ENCODE measurements around the gene PCGF1. TPM values are rescaled to one million over a fixed set of nuclear protein-coding genes. Genes with fewer than 3 reads are reported as not detected.
"Not testable (repeated sequence)": the region's sequence is repeated elsewhere in the genome, so short reads cannot be mapped to it uniquely, and the experiment has no call there.

PCGF1 gene
- total and polyA plus RNA-seq, 2 of the 8 experiments (the other 6 are each of a cell fraction or from before 2014, with no cell fraction given), result 10.0 to 23.7 TPM

DNA sequence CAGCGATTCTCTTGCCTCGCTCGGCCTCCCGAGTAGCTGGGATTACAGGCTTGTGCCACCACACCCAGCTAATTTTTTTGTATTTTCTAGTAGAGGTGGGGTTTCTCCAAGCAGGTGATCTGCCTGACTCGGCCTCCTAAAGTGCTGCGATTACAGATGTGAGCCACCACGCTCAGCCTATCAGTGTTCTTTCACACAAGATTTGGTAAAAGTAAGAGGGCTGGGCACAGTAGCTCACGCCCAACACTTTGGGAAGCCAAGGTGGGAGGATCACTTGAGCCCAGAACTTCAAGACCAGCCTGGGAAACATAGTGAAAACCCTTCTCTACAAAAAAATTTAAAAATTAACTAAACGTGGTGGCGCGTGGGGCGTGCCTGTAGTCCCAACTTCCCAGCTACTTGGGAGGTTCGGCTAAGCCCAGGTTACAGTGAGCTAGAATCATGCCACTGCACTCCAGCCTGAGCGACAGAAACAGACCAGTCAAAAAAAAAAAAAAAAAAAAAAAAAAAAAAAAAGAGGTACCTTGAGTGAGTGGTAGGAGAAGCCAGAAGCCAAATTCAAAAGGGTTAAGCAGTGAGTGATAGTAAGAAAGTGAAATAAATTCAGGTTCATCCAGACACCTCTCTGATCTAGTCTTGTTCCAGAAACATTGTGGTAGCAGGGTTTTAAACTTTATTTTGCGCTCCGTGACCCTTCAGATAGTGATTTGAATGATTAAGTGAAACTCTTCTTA, 36.0 kb downstream of the PCGF1 start (continued):
- no peak for TF ChIP-seq RXRA (IDR thresholded peaks at IDR 0.05; ENCODE audit: insufficient read depth, low read depth, low read length)
- no peak for TF ChIP-seq NRF1 (IDR thresholded peaks at IDR 0.05; ENCODE audit: low read depth, low read length)
- TF ChIP-seq HDAC2 (IDR thresholded peaks at IDR 0.05; ENCODE audit: borderline replicate concordance in 1 of 2, low read depth in 2 of 2, low read length in 2 of 2), result no peak
- TF ChIP-seq SRF (IDR thresholded peaks at IDR 0.05; ENCODE audit: low read depth, low read length), result no peak
- no peak for TF ChIP-seq KDM5A (IDR thresholded peaks at IDR 0.05; ENCODE audit: low read length)
- no peak for TF ChIP-seq SP4 (IDR thresholded peaks at IDR 0.05; ENCODE audit: low read length)
- TF ChIP-seq EP300 (IDR thresholded peaks at IDR 0.05; ENCODE audit: borderline replicate concordance in 1 of 2, low read depth in 2 of 2, low read length in 2 of 2), result no peak

DNA sequence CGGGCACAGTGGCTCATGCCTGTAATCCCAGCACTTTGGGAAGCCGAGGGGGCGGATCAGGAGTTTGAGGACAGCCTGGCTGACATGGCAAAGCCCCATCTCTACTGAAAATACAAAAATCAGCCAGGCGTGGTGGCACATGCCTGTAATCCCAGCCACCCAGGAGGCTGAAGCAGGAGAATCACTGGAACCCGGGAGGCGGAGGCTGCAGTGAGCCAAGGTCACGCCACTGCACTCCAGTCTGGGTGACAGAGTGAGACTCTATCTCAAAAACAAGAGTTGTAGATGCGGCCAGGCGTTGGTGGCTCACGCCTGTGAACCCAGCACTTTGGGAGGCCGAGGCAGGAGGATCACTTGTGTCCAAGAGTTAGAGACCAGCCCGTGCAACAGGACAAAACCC, 36.8 kb downstream of the PCGF1 start:
- not testable (repeated sequence) for H4K20me1 ChIP-seq (replicated peaks in 1 of 2; ENCODE audit: control insufficient read depth in 1 of 2, insufficient read depth in 2 of 2, low read length in 2 of 2); H3K27ac ChIP-seq (ENCODE audit: low read depth, low read length); H3K79me2 ChIP-seq (ENCODE audit: control insufficient read depth in 1 of 2, insufficient read depth in 2 of 2, low read length in 2 of 2); H3K4me1 ChIP-seq (replicated peaks in 1 of 4; ENCODE audit: control insufficient read depth in 3 of 4, insufficient read depth in 4 of 4, low read length in 3 of 4); H3K56ac ChIP-seq (replicated peaks; ENCODE audit: insufficient read length, low read depth, low read length); H2BK20ac ChIP-seq (ENCODE audit: low read length); H2BK5ac ChIP-seq (ENCODE audit: low read depth, low read length); H3K18ac ChIP-seq (ENCODE audit: extremely low read depth, low read length); H4K91ac ChIP-seq (replicated peaks; ENCODE audit: insufficient read length, low read length); H3K23ac ChIP-seq (ENCODE audit: insufficient read length); H3K4me3 ChIP-seq (ENCODE audit: extremely low read depth in 1 of 4, insufficient read depth in 2 of 4, low read depth in 3 of 4, low read length in 4 of 4); H3K4ac ChIP-seq (replicated peaks; ENCODE audit: insufficient read length, low read depth, low read length); FAIRE-seq; DNase-seq (ENCODE audit: low read depth in 1 of 2, low spot score in 2 of 2); H3K27me3 ChIP-seq (replicated peaks in 1 of 4; ENCODE audit: control insufficient read depth in 3 of 4, extremely low read depth in 1 of 4, insufficient read depth in 3 of 4, low read length in 3 of 4); H3K36me3 ChIP-seq (ENCODE audit: control insufficient read depth in 2 of 4, insufficient read depth in 4 of 4, low read length in 3 of 4); H3K9ac ChIP-seq (replicated peaks in 1 of 4; ENCODE audit: extremely low read depth in 1 of 4, low read depth in 3 of 4, low read length in 3 of 4); H2BK120ac ChIP-seq (replicated peaks; ENCODE audit: low read depth, low read length); H2AFZ ChIP-seq (ENCODE audit: low read length); H3K14ac ChIP-seq (ENCODE audit: insufficient read length); H3K79me1 ChIP-seq (ENCODE audit: low read depth, low read length); H2BK15ac ChIP-seq (ENCODE audit: low read length); H3K9me3 ChIP-seq (ENCODE audit: insufficient read depth in 2 of 2, low read depth in 1 of 2, low read length in 1 of 2); H2BK12ac ChIP-seq (ENCODE audit: low read depth, low read length); H4K5ac ChIP-seq (ENCODE audit: insufficient read length, low read depth, low read length); H2AK5ac ChIP-seq (ENCODE audit: low read depth, low read length); H3K4me2 ChIP-seq (ENCODE audit: insufficient read depth in 1 of 2, low read depth in 2 of 2, low read length in 2 of 2); H4K8ac ChIP-seq (ENCODE audit: extremely low read depth, insufficient read depth, low read length)
- CTCF ChIA-PET (ENCODE audit: partially characterized antibody), result interaction anchor here (4.7 kb wide), 1 partner anchor 12 kb away, joined by 35 read pairs; the partner anchor contains the start of genes CCDC142 and TTC31
- POLR2A ChIA-PET (ENCODE audit: partially characterized antibody), result interaction anchor here (1.0 to 5.2 kb wide), 3 partner anchors 11 to 83 kb away, joined by 3 to 89 read pairs (median 43); partner anchors contain the start of genes CCDC142, INO80B, LOXL3 and TTC31
- H3K23me2 ChIP-seq (ENCODE audit: low read depth, low read length), result peaks cover 13% of the 10 kb centered on the region
- 92% methylated on average over 12 of the region's 12 CpGs; no CpG with 5 or more reads in 1 of the 2 experiments for WGBS, 2 experiments (ENCODE audit: extremely low coverage in 1 of 2, insufficient coverage in 1 of 2, insufficient read length in 1 of 2, insufficient replicate concordance in 2 of 2, low coverage in 1 of 2, low lambda C conversion rate in 2 of 2, missing lambda C conversion rate in 1 of 2)
